Inferior parietal cortex (tissue), 1 donor: Measurements from ENCODE around the gene OR10AD1.
"Not testable (repeated sequence)": the region's sequence is repeated elsewhere in the genome, so short reads cannot be mapped to it uniquely, and the experiment has no call there.

Experiments used
- DNase-seq: peaks from one replicate; pipeline ENCODE4 v3.0.0-alpha.2; 2016; ENCODE audit errors: extremely low spot score

OR10AD1 gene

GRCh38 chr12:48160807-48161206 lies 42.3 kb downstream of the OR10AD1 start:
- no peak for DNase-seq

- no peak for DNase-seq
These were observed 43.0 kb downstream of the OR10AD1 start for GRCh38 chr12:48160046-48160445.

DNA sequence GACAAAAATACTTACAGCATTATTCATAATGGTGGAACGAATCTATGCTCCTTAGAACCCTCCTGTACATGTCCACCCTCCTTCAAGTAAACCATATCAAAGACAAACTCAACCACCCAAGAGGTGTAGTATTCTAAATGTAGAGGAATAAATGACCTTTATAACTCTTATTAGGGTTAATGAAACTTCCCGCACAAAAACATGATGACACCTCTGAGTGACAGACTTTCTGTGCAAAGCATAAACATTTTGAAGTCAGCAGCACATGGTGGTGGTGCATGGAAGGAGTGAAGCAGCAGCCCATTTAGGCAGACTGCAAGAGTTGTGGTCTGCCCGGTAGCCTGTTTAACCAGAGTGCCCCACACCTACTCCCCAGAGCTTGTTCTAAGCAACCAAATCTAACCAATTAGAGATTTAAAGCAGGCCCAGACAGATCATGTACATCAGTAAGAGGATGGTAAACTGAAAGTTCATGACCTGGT lies 45.2 kb downstream of the OR10AD1 start:
- DNase-seq = no peak

DNA sequence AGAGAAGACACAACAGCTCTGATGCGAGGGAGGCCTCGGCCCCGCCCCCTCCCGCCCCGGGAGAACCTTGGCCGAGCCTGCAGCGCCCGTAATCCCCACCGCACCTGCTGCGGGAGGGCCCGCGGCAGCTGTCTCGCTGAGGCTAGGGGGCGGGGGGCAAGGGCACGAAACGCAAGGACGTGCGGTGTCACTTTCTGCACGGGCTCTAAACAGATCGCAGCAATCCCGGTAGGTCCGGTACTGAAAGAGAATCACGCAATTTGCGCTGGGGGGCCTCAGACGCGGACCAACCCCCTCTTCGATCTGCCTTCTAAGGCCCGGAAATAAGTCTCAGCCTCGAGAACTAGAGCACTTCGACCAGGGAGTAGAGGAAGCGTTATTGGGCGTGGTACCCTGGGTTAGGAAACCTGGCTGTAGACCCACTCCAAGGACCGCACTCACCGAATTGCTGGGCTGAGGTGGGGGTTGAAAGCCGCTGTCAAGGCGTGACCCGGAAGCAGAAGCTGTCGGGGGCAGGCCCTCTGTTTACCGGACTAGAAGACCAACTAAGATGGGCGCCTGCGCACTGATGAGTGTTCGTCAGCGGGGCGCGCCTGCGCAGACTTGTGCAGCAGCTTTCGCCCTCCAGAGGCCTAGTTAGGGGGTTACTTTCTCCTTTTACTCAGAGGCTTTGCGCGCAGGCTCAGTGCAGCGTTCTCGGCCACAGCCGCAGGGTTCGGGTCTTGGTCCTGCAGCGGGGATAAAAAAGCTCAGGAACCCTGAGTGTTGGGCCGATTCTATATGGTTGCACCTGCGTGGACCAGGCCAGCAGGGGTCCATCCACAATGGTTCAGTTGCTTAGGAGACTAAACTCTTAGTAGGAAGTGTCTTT lies 45.8 kb downstream of the OR10AD1 start, which contains the start of gene ASB8:
Gene ASB8, minus strand, starts transcription at position 498 of the 871 bp plus-strand sequence. CDS start 4,019 bp downstream, outside the sequence.
- DNase-seq = peak; percentile 99

- DNase-seq = no peak
These were observed 46.5 kb downstream of the OR10AD1 start for GRCh38 chr12:48156652-48157017.

DNA sequence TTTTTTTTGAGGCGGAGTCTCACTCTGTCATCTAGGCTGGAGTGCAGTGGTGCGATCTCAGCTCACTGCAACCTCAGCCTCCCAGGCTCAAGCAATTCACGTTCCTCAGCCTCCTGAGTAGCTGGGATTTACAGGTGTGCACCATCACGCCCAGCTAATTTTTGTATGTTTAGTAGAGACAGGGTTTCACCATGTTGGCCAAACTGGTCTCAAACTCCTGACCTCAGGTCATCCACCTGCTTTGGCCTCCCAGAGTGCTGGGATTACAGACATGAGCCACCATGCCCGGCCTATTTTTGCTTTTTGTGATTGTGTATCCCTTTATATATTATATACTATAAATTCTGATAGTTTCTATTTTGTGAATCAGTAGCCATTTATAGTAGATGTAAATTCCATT lies 47.3 kb downstream of the OR10AD1 start:
- DNase-seq = not testable (repeated sequence)
